NCI-H524 (cell line): ENCODE data around the gene GRHPR.
"Not testable (repeated sequence)": the region's sequence is repeated elsewhere in the genome, so short reads cannot be mapped to it uniquely, and the experiment has no call there.

Source experiments
- DNase-seq, 2 experiments: peaks; one replicate each; lab custom pipeline; 2025; lab: John Stamatoyannopoulos, UW

Gene GRHPR

GRCh38 chr9:37447111-37447510, 24.6 kb downstream of the GRHPR start:
- DNase-seq, result no peak

DNA sequence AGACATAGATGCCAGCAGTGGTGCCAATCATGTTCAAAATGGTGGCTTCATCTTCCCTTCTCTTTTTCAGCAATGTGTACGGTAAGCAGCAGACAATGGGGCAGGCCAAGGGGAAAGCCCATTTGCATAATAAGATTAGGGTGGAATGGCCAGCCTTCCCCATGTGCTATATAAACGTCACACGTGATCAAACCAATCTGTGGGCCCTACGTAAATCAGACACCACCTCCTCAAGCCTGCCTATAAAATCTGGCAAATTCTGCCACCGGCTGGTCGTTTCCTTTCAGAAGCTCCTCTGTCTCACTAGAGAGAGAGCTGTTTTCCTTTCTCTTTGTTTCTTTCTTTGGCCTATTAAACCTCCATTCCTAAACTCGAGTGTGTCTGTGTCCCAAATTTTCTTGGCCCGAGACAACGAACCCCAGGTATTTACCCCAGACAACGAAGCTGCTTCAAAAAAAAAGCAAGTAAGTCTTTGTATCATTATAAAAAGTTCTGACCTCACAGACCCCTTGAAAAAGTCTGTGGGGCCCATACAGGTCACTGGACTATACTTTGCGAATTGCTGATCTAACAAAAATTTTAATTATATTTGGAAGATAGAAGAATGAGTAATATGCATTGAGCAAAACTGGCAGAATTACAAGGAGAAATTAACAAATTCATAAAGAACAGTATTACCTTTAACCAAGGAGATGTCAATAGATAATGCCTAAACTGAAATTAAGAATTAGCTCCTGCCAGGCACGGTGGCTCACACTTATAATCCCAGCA, 27.6 kb downstream of the GRHPR start:
- peak; percentile 80 to 90 for DNase-seq

DNA sequence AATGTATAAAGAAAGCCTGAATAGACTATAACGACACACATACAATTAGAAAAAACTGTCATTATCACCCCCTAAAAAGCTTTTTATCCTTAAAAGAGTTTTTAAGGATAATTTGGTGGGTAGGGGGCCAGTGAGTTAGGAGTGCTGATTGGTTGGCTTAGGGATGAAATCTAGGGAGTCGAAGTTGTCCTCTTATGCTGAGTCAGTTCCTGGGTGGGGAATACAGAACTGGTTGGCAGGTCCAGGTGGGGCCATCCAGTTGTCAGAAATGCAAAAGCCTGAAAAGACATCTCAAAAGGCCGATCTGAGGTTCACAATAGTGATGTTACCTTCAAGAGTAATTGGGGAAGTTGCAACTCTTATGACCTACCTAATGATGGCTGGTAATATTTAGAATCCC, 29.1 kb downstream of the GRHPR start:
- DNase-seq, result no peak

GRCh38 chr9:37452611-37453010, 30.1 kb downstream of the GRHPR start:
- peak; percentile 31 to 73 for DNase-seq

- DNase-seq, result no peak
Observed at GRCh38 chr9:37453827-37454226, 31.3 kb downstream of the GRHPR start.

DNA sequence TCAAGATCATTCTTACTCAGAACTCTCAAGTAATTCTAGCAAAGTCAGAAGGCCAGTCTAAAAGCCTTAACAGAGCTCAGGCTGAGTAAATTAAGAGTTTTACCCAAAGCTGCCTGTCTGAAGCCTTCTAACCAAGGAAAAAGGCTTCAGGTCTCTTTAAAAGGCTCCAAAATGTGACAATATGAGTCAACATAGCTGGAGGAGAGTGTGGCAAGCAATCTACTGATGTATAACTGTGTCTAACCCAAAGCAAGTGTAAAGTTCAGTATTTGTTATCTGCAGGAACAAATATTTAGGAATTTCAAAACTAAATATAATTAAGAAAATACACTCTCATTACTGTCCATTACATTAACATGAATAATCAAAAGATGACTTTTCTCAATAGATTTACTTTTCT, 31.7 kb downstream of the GRHPR start:
- DNase-seq, result no peak

GRCh38 chr9:37455884-37456647, 33.6 kb downstream of the GRHPR start:
- no peak for DNase-seq

DNA sequence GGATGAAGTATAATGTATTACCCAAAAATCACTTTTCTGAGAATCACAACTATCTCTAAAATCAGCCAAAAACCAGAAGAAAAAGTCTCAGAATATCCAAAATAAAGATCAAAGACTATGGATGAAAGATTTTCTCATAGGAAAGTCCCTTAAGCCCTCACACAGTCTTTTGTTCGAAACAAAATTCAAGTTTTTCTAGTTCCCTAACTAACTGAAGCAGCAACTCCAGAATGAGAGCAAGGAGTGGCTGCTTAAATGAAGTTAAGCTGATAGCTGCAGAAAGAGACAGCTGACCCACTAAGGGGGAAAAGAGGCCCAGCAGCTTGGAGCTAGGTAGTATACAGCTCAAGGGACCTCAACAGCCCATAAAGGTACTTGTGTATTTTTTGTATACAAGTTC, 34.3 kb downstream of the GRHPR start:
- DNase-seq, result no peak

GRCh38 chr9:37464006-37464405, 41.5 kb downstream of the GRHPR start:
- no peak for DNase-seq

- DNase-seq, result peak in 1 of 2 experiments; percentile 89
Observed at GRCh38 chr9:37464426-37465248, 42.1 kb downstream of the GRHPR start.

DNA sequence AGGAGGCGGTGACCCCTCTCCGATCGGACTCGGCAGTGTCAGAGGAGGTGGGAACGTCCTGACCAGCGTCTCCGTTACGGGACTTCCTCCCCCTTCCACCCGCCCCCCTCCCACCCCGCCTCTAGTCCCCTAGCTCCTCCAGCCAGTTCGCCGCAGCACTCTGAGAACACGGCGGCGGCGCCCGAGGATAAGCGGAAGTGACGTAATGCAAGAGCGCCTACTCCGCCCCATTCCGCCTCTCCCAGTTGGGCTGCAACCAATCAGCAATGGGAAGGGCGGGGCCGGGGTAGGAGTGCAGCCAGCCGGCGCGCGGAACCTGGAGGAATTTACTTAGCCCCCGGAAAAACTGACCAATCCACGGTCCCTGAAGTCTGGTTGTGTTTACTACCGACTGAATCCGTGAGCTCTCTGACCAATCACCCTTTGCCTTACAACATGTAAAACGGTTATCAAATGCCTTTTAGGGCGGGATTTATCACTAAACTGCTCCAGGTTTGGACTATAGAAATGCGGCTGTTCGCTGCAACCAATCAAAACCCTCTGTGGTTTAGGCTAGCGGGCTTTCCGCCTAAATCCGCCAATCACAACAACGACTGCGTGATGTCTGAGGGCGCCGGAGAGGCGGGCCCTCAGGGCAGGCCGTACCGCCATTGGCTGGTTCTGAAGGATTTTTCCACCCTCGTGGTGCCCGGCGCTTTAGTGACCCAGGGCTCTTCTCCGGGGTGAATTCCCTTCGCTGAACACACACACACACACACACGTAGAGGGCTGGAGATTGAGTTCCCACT, 42.9 kb downstream of the GRHPR start, which contains the start of gene ZBTB5:
ZBTB5 (minus strand) TSS at position 202 of the 788 bp plus-strand sequence. CDS start 22,899 bp downstream, outside the sequence.
- DNase-seq, result peak; percentile 96 to 99

DNA sequence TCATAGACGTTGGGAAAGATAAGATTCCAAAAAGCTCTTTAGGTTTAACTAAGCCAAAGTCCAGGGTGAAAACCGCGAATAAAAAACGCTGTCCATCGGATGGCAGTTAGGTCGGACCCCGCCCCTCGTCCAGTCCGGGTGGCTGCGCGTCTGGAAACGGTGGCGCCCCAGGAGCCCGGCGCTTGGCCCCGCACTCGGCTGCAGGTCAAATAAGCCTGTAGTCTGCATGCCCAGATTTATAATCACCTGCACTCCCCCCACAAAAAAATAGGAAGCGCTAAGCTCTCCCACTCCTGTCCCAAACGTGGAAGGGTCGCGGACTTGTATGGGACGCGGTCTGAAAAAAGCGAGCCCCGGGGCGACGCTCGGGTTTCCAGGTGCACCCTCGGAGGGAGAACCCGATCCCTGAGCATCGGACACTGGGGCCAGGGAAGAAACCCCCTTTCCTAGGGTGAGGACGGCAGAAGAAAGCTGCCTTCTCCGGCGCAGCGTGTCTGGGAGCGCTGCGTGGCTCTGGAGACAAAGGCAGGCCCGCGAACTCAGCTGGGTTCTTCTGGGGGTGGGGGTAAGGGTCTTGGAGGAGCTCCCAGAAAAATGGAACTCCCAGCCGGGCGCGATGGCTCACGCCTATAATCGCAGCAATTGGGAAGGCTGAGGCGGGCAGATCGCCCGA, 43.7 kb downstream of the GRHPR start:
- DNase-seq, result peak in 1 of 2 experiments; percentile 54

DNA sequence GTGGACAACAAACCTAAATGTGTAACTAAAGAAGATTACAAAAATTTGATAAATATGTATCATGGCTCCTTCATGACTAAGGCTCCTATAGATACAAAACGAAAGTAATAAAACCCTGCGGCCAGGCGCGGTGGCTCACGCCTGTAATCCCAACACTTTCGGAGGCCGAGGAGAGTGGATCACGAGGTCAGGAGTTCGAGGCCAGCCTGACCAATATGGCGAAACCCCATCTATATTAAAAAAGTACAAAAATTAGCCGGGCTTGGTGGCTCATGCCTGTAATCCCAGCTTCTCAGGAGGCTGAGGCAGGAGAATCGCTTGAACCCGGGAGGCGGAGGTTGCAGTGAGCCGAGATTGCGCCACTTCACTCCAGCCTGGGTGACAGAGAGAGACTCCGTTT, 45.0 kb downstream of the GRHPR start:
- DNase-seq, result not testable (repeated sequence)

DNA sequence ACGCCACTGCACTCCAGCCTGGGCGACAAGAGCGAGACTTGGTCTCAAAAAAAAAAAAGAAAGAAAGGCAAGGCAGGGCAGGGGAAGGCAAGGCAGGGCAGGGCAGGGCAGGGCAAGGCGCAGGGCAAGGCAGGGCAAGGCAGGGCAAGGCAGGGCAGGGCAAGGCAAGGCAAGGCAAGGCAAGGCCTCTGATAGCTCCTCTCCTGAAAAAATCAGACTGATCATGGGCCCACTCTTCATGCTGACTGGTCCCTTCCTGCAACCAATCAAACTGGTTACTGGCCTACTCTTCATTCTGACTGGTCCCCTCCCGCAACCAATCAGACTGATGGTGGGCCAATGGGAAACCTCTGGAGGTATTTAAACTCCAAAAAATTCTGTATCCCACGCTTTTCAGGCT, 46.1 kb downstream of the GRHPR start:
- no peak for DNase-seq

- DNase-seq, result no peak
Observed at GRCh38 chr9:37471942-37472684, 49.6 kb downstream of the GRHPR start.

DNA sequence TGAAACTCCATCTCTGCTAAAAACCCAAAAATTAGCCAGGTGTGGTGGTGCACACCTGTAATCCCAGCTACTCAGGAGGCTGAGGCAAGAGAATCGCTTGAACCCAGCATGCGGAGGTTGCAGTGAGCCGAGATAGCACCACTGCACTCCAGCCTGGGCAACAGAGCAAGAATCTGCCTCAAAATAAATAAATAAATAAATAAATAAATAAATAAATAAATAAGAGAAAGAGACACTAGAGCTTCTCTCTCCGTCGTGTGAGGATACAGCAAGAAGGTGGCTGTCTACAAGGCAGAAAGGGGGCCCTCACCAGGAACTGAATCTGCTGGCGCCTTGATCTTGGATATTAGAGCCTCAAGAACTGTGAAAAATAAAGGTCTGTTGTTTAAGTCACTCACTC, 51.5 kb downstream of the GRHPR start:
- DNase-seq, result not testable (repeated sequence)

GRCh38 chr9:37474438-37474837, 51.9 kb downstream of the GRHPR start:
- DNase-seq, result no peak

GRCh38 chr9:37476930-37477329, 54.4 kb downstream of the GRHPR start:
- DNase-seq, result no peak

GRCh38 chr9:37477443-37477842, 54.9 kb downstream of the GRHPR start:
- not testable (repeated sequence) for DNase-seq

GRCh38 chr9:37477987-37478619, 55.6 kb downstream of the GRHPR start:
- not testable (repeated sequence) for DNase-seq
